IPS-11a (cell line): ENCODE results near the gene PALLD.

Experiments
- H3K4me3 ChIP-seq: one replicate; pipeline ENCODE4 v1.5.1; 2013; ENCODE audit warnings: low read depth, low read length, control low read depth

PALLD gene

DNA sequence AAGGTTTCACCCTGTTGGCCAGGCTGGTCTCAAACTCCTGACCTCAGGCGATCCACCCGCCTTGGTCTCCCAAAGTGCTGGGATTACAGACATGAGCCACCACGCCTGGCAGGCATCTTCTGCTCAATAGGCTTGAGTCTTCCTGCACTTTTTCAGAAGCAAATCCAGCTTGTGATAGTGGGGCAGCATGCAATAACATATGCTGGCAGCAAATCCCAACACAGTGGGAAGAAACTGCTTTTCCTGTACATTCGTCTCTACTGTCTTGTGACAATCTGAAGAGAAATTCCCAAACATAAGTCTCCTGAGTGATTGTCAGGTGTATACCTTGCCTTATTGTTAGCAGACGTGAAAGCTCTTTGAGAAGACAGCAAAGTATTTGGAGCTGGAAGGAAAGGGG, 145.7 kb downstream of the PALLD start:
- H3K4me3 ChIP-seq = no peak overlapping the region

DNA sequence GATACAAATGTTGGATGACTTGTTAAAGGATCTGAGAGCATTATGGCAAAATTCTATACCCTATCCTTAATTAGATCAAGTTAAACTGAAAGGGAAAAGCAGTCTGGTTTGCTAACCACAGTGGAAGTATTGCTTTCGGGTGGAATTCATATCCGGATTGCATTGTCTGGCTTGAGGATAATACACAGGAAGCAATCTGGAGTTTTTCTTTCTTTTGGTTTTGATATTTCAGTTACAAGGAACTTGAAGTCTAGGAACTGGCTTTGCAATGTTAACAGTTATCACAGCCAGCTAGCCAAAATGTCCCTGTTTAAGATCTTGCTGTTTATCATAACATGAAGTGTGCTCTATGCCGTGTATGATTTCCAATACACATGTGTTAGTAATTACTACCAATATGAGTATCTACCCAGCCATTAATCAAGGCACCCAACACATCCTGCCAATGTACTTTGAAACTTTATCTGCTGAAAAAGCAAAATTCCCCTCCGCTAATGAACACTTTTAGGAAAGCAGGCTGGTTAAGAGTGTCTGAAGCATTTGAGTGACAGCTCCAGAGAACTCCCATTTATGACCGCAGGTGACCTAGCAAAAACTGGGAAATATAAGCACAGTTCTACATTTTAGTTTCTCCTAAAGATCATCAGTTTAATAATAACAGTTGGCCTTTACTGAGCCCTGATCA, 146.4 kb downstream of the PALLD start:
- no peak overlapping the region for H3K4me3 ChIP-seq

DNA sequence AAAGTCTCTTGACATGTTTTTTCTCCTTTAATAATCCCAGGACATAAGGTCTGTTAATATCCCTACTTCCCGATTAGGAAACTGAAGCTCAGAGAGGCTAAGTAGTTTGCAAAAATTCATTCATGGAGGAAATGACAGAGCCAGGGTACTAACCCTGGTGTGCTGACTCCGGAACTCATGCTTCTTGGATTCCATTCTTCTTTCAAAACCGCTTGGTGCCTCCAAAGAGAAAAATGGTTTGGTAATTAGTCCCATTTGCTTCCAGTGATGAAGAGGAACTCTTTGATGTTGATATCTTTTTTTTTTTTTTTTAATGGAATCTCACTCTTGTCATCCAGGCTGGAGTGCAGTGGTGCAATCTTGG, 146.9 kb downstream of the PALLD start:
- H3K4me3 ChIP-seq = no peak overlapping the region

DNA sequence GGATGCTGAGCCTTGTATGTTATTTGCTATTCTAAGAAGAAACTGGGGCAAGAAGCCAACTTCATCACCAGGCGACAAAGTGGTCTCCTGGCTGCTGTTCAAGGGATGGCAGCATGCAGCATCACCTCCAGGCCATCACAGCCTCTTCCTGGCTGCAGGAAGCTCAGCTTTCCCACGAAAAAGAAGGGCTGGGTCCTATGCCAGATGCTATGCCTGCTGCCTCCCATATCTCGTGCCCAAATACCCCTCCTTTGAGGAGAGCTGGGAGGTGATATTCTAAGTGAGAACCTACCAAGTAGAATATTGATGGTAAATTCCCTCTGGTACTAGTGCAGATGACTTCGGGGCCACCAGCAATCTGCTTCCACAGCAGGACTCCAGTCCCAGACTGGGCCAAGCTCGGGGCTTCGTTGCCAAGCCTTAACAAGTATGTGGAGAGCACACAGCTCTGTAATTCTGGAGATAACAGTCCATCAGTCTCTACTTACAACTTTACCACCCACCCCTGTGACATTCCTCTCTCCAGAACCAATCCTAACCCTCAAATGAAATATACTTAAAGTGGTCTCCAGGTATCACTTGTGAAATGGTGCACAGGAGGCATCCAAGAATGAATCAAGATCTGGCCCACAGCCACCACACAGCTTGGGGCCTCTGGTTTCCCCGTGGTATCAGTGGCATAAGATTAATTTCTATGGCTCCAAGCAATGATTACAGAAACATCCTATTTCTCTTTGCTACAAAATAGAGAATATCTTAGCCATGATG, 149.3 kb downstream of the PALLD start:
- H3K4me3 ChIP-seq = no peak overlapping the region

DNA sequence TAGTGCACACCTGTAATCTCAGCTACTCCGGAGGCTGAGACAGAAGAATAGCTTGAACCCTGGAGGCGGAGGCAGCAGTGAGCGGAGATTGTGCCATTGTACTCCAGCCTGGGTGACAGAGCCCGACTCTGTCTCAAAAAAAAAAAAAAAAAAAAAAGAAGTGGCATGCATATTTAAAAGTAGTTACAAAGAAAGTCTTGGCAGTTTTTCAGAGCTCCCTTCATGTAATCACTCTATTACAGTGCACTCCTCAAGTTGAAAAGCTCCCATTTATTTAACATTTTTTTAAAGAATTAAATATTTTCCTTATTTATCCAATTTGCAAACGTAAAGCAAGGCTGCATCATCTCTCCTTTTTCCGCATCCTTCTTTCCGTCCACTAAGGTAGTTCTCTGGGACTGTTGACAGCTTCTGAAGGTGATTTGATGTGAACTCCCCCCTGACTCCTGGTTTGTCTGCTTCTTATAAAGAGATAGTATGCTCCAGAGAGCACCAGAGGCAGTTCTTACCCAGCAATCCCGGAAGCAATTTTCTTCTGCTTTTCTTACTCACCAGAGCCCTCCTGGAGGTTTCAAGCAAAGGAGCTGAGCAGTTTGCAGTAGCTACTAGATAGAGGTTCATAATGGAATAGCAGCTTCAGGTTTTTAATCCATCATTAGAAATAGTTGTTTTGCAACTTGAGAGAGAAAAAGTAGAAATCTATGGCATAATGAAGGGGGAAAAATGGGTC, 151.0 kb downstream of the PALLD start:
- H3K4me3 ChIP-seq = no peak overlapping the region

DNA sequence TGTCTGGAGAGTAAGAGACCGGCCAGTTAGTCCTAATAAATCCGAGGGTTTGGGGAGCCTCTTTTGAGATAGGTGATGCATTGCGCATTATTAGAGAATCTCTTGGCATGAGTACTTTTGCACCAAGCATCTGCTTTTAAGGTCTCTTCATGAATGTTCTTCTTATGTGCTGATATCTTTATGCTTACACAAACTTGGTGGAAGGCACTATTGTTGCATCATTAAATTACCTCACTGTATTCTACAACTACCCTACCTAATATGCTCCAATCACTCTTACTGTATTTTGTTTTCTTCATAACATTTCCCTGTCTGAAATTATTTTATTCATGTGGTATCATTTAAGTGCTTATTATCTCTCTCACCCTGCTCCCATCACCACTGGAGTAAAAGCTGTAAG, 151.6 kb downstream of the PALLD start:
- H3K4me3 ChIP-seq = no peak overlapping the region

DNA sequence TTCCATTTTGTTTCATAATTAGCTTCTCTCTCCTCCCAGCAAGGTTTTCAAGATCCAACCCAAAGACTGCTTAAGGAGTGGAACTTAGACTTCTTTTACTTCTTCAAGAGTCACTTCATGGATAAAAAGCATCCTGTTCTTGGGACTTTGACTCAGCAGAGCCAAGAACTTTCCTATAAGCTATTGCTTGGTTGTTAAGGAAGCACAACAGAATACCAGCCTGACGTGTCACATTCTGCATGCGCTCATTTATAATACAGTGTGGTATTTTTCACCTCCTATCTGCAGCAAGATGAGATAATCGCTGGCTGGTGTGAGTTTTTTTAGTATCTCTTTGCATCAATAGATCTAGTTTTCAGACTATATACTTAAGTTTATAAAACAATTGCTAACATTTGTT, 152.1 kb downstream of the PALLD start:
- H3K4me3 ChIP-seq = no peak overlapping the region

DNA sequence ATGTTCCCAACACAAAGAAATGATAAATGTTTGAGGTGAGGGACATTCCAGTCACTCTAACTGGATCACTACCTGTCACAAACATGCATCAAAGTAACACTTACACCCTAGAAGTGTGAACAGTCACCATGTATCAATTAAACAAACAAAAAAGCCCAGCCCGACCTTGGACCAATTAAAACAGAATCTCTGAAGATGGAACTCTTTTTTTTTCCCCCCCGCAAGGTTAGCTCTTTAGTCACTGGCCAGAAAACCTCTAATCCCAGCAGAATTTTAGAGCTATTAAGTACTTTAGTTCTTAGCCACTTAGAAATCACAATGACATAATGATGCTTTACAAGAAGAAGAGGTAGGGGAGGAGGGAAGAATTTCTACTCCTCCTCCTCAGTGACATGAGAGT, 154.5 kb downstream of the PALLD start:
- no peak overlapping the region for H3K4me3 ChIP-seq

DNA sequence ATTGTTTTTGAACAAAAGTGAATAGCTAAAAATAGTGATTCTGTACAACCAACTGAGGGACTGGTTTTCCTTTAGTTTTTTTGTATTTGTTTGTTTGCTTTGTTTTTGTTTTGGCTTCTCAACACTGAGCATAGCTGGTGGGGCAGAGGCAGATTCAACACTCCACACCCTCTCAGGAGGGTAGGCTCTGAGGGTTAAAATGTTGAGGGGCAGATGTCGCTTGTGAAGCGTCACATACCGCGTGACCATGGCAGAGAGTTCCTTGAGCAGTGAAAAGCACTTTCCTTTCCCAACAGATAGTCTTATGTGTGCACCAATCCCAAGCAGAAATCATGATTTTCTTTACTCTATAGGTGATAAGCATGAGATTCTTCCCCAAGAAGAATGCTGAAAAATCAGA, 155.0 kb downstream of the PALLD start:
- H3K4me3 ChIP-seq = no peak overlapping the region

DNA sequence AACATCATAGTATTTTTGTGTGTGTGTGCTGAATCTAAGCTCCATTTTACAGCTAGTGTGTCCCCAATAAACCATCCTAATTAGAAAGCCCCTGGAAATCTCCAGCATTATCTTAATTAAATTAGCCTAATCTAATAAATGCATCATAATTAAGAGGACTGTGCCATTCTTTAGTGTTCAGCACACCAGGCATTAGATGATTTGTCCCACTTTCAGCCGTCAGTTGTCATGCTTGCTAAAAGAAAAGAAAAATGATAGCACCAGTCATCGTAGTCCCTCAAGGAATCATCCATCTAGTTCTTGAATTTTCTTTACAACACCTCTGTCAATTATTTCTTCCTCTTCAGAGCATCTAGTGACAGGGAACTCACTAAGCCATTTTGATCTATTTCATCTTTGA, 155.9 kb downstream of the PALLD start:
- H3K4me3 ChIP-seq = no peak overlapping the region

DNA sequence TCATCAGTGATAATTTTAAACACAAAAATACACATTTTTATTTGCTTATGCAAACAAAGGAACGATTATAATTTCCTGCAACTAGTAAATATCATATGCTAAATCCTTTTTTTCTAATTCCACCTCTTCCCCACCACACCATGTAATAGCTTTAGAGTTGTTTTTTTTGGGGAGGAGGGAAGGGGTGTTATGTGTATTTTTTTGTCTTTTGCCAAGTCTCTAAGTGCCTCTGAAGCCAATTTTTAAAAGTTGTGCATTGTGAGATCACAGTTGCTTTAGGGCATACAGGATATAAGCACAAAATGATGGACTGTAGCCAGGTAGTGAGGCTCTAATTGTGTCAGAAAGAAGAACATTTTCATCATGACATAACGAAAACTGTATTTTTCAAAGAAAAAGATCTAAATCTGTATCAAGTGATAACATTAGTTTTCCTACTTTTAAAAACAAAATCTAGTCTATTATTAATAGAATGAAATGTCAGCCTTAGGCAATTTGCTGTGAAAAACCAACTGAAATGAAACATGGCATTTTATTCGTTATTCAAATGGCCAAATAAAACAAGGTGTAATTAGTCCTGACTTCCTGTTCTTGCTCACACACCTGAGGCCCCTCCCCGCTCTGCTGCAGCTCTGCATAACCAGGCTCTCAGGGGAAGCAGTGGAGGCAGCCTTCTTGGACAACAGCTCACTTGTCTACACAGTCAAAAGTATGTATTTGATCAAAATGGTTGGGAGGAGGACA, 157.4 kb downstream of the PALLD start:
- no peak overlapping the region for H3K4me3 ChIP-seq

DNA sequence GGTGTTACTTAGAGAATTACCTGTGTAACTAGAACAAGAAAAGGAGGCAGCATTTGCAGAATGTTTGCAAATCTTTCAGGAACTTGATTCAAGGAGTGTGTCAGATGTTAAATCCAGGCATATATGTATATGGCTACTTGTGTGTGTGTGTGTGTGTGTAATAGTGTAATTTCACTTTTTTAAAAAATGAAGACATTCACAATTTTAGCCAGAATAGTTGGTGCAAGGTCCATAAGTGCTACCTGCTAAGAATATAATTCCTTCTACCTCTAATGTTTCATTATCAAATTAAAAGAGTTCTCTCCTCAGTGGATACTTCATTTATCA, 158.0 kb downstream of the PALLD start:
- H3K4me3 ChIP-seq = no peak overlapping the region

DNA sequence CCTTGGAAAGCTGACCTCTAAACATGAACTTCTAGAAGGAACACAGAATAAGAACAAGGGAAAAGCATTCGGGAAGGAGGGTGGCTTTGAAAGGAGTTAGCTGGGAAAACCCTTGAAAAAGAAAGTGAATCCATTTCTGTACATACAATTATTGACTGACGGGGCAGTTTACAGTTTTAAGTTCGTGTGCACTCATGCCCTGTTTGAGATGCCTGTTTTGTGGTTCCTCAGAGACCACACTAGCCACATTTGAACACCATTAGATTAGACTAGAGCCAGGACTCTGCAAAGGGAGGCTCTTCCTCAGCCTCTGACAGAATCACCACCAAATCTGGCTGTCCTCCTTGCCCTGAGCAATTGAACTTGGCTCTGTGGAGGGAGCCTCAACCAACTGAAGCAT, 158.3 kb downstream of the PALLD start:
- H3K4me3 ChIP-seq = no peak overlapping the region

DNA sequence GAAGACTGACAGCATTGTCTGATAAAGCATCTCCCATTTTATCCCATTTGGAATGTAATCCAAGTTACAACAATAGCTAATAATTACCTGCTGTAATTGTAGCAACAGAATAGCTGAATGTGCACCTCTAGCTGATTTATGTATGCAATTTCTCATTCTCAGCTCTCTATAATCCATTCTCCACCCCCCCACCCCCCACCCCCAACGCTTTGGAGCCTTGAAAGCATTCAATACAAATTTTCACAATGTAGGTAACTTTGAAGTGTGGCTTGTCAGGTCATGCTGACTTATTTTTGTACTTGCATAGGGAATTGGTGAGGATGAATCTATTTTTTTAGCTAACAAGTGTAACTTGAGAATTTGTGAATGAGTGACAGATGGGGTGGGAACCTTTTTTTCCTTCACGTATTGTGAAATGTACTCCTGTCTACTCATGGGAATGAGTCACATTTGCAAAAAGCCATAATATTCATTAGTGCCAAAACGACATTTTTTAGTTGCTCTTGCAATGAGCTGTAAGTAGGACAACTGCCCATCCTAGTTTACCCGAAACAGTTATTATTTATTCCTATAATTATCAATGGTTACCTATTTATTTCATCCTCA, 159.3 kb downstream of the PALLD start:
- H3K4me3 ChIP-seq = no peak overlapping the region

DNA sequence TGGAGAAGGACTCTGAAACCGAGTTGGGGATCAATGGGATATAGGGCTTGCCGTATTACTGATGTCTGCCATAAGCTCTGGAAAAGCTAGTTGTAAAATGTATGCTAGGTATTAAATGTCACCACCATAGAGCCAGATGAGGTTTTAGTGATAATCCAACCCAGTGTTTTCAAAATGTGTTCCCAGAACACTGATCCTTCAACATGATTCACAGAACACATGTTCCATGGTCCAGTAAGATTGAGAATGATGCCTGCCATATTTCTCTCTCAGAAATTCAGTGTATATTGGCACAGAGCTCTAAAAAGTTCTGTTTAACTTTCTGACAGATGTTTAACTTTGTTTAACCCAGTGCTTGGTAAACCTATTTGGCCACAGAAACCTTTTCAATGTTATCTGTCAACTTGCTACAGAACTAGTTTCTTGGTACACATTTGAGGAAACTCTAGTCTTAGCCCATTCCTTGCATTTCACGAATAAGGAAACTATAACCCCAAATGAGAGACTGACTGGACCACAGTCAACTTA, 160.2 kb downstream of the PALLD start:
- H3K4me3 ChIP-seq = no peak overlapping the region

DNA sequence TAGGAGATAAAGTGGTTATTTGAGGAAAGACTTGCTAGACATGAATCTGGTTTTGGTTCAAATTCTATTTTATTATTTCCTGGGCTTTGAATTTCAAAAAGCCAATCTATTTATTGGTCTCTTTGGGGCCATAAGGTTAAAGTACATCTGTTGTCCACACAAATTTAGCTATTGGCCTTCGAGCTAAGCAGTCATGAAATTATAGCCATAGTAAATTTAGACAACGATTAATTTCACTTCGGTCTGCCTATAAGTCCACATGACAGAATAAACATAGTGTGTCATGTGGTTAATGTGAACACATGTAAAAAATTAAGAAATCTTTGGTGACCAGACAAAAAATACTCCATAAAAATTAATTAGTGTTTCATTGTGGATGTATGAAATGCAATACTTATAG, 161.9 kb downstream of the PALLD start:
- no peak overlapping the region for H3K4me3 ChIP-seq

DNA sequence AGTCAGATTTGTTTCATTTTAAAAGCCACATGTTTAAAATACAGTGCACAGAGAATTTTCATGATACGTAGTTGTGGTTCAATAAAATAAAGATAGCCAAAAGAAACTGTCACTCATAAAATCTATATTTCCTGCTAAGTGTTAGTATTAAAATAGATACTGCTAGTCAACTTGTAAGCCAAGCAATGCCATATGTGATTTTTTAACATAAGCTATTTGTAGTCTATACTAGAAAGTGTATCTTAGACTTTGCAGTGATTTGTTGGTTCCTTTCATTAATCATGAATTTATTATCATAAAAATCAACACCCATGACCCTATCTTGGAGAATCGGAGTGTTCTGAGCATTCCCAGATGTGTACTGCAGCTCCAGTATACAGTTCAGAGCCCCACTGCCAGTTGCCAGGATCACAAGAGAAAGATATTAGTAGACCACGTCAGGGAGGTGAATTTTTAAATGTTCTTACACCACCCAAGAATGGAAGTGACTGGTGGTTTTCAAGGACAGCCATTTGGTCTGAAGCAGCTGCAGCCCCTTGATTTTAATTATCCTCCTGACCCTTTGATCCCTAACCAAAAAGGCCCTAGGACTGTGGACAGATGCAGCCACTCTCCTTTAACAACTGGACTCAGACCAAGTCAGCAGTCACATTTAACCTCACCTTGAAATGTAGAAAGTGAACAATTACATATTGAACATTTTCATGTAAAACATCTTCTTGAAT, 163.1 kb downstream of the PALLD start:
- H3K4me3 ChIP-seq = no peak overlapping the region

DNA sequence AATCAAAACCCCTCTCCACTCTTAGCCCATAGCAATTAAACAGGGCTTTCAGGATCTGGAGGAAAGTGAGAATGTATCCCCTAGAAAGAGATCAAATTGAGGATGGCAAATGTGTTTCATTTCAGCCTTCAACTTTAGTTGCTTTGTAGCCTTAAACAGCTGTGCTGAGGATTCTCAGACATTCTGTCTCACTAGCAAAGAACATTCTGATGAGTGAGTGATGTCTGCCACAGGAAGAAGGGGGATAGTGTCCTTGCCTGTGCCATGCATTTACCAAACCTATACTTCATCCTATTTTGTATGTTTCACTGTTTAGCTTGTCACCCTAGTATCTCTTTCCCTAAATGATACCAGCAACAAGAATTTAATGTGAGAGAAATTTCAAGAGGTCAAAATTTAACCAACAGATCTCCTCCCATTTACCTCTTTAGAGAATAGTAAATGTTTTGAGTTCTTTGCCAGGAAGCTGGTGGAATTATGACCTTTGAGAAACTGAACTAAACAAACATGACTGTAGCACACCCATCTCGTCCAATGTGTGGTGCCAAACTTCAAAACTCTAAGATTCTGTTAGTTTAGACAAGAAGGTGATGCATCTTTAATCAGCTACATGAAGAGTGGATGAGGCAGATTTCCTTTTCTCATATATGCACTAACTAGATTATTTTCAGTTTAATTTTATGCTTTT, 165.6 kb downstream of the PALLD start:
- H3K4me3 ChIP-seq = no peak overlapping the region

DNA sequence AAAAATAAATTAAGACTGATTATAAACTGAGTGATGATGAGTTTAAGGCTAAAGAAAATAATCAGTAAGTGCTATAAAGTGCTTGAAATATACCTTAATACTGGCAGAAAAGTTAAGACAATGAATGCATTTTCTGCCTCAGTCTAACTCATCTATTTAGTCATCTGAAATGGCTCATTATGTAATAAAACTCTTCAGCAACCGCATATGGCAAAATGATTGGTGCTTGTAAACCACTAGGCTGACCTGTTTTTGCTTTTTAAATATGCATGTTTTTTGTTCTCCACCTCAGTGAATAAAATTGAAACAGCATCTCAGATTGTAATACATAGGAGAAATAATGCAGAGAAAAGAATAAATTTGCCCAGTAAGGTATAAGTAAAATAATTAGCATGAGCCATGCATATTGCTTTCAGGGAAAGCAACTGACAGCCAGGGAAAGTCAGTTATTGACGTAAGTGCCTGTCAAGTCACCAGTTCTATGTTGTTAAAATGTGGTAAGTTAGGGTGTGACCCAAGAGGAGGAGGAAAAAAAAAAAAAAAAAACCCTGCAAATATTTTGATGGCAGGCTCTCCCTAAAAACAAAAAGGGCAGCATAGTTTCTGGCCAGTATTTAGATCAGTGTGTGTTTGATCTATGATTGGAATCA, 167.5 kb downstream of the PALLD start:
- H3K4me3 ChIP-seq = no peak overlapping the region
